A549 treated with CpdA at 1 μM for 4 hours (cell line): Measurements from ENCODE around the gene CIAO1. TPM values are rescaled to one million over a fixed set of nuclear protein-coding genes. Genes with fewer than 3 reads are reported as not detected.

Experiments
- total RNA-seq: library from RNA; stranded (reverse); fragments of 200-300 nt; extraction: Qiagen RNA extraction; gene quantifications from 5 replicates; pipeline ENCODE4 v1.2.3, GENCODE V29; 2022; ENCODE audit warnings: low read depth

CIAO1 gene
- 79.3 to 95.8 TPM (median 91.0 TPM) in 5 replicates for total RNA-seq

GRCh38 chr2:96265840-96266679, at the start of gene CIAO1, which contains the start of gene TMEM127:
TSS of gene CIAO1 (plus strand) at chr2:96266225. CDS start at chr2:96266351, 126 bp downstream.
TSS of gene TMEM127 (minus strand) at chr2:96265997. CDS start at chr2:96265381, 616 bp downstream.

GRCh38 chr2:96305091-96305978, 39.3 kb downstream of the CIAO1 start, which contains the start of gene SNRNP200:
TSS of gene SNRNP200 (minus strand) at chr2:96305546. CDS start at chr2:96305437, 109 bp downstream.

Other genes starting within 250 kb of the CIAO1 start
- not detected in 5 replicates for gene GPAT2, start 231.3 kb upstream of the CIAO1 start, total RNA-seq
- gene ADRA2B, start 149.7 kb upstream of the CIAO1 start, total RNA-seq = 0.03 to 0.09 TPM (median 0.08 TPM) in 5 replicates
- gene ASTL, start 127.7 kb upstream of the CIAO1 start, total RNA-seq = not detected in 5 replicates
- gene DUSP2, start 120.8 kb upstream of the CIAO1 start, total RNA-seq = 0.22 to 0.50 TPM (median 0.46 TPM) in 5 replicates
- 95.0 to 102 TPM (median 97.0 TPM) in 5 replicates for gene STARD7, start 57.4 kb upstream of the CIAO1 start, total RNA-seq
- 38.4 to 51.9 TPM (median 48.9 TPM) in 5 replicates for gene TMEM127, start 228 bp upstream of the CIAO1 start, total RNA-seq
- 126 to 133 TPM (median 130 TPM) in 5 replicates for gene SNRNP200, start 39.3 kb downstream of the CIAO1 start, total RNA-seq
- not detected in 5 replicates for gene ITPRIPL1, start 59.1 kb downstream of the CIAO1 start, total RNA-seq
- 45.4 to 49.9 TPM (median 48.3 TPM) in 5 replicates for gene NCAPH, start 69.5 kb downstream of the CIAO1 start, total RNA-seq
- gene NEURL3, start 239.1 kb downstream of the CIAO1 start, total RNA-seq = 1.3 to 2.9 TPM (median 1.7 TPM) in 5 replicates